UCSD-AML1 (cell line): ENCODE measurements around the gene HOXC13.

Experiments
- DNase-seq: peaks from one replicate; lab custom pipeline; 2025; ENCODE audit not compliant: unreplicated experiment; lab: John Stamatoyannopoulos, UW

Gene HOXC13

GRCh38 chr12:53992377-53992889, 53.8 kb downstream of the HOXC13 start:
- DNase-seq = no peak

DNA sequence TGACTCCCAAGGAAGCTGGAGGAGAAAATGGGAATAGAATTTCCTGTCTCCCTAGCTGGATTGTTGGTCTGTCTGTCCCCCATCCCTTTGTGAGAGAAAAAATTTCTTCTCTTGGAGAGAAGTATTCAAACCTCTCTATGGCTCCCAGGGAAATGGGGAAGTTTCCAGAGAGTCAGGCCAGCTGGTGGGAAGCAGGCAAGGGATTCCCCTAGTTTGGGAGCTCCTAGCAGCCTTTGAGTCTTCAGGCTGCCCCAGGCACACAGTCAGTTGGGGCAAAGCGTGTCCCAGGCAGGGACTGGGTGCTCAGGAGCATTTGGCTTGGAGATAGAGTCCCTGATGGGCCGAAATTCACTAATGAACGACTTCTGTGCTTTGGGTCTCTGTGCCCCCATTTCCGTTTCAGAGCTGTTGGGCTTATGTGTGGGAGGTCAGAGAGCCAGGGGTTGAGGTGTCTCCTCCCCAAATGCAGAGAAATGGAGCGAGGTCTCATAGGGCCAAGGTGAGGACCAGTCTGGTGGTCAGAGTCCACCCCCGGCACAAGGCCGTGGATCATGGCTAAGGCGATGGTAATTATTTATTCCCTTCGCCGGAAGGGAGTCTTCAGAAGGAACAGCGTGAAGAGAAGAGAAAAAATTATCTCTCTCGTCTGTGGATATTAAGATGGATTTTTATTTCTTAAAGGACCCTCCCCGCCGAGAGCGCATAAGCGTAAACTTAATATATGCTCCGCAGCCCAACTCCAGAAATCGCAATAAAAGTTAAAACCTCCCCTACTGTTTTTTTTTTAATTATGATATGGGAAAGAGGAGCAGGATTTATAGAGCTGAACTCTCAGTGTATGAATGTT, 54.8 kb downstream of the HOXC13 start:
- DNase-seq = no peak

- no peak for DNase-seq
Observed at GRCh38 chr12:53994009-53994263, 55.3 kb downstream of the HOXC13 start.

- DNase-seq = no peak
Observed at GRCh38 chr12:53994264-53995001, 55.8 kb downstream of the HOXC13 start.

- DNase-seq = no peak
Observed at GRCh38 chr12:53995002-53995377, 56.4 kb downstream of the HOXC13 start.

GRCh38 chr12:53995378-53996239, 57.0 kb downstream of the HOXC13 start:
- no peak for DNase-seq
